H9 (cell line): ENCODE data around the gene TMEM161A. TPM values are rescaled to one million over a fixed set of nuclear protein-coding genes. Genes with fewer than 3 reads are reported as not detected.

Experiments used
- DNase-seq: peaks from one replicate; pipeline ENCODE4 v3.0.0-alpha.2; 2017
- H2AFZ ChIP-seq: one replicate; pipeline ENCODE4 v1.6.1; 2013; ENCODE audit warnings: mild to moderate bottlenecking, low read length, control low read depth, moderate library complexity
- H2AK5ac ChIP-seq: 2 replicates; pipeline ENCODE4 v1.6.1; 2013; ENCODE audit warnings: low read length, control low read depth, mixed read lengths; ENCODE audit not compliant: insufficient read length
- H2BK120ac ChIP-seq: one replicate; pipeline ENCODE4 v1.6.1; 2013; ENCODE audit warnings: low read depth, mild to moderate bottlenecking, low read length, control low read depth, inconsistent platforms; ENCODE audit not compliant: poor library complexity, severe bottlenecking
- H2BK12ac ChIP-seq: 2 replicates; pipeline ENCODE4 v1.6.1; 2013; ENCODE audit warnings: low read length, control low read depth, mixed read lengths, low read depth; ENCODE audit not compliant: insufficient read length
- H2BK15ac ChIP-seq: 2 replicates; pipeline ENCODE4 v1.6.1; 2013; ENCODE audit warnings: low read depth, low read length, control low read depth
- H2BK20ac ChIP-seq: one replicate; pipeline ENCODE4 v1.6.1; 2013; ENCODE audit warnings: low read depth, mild to moderate bottlenecking, low read length, control low read depth, inconsistent platforms; ENCODE audit not compliant: poor library complexity, severe bottlenecking
- H2BK5ac ChIP-seq: 2 replicates; pipeline ENCODE4 v1.6.1; 2013; ENCODE audit warnings: low read length, control low read depth, mixed read lengths; ENCODE audit not compliant: insufficient read length
- H3K14ac ChIP-seq: 2 replicates; pipeline ENCODE4 v1.6.1; 2013; ENCODE audit warnings: low read length, control low read depth; ENCODE audit not compliant: insufficient read depth
- H3K18ac ChIP-seq: 2 replicates; pipeline ENCODE4 v1.6.1; 2013; ENCODE audit warnings: low read depth, mild to moderate bottlenecking, mixed read lengths, low read length, control low read depth; ENCODE audit not compliant: insufficient read length
- H3K23ac ChIP-seq: 2 replicates; pipeline ENCODE4 v1.6.1; 2013; ENCODE audit warnings: low read length, control low read depth, mixed read lengths, low read depth; ENCODE audit not compliant: insufficient read length
- H3K23me2 ChIP-seq: 2 replicates; pipeline ENCODE4 v1.6.1; 2013; ENCODE audit warnings: low read depth, mild to moderate bottlenecking, mixed read lengths, low read length, control low read depth; ENCODE audit not compliant: insufficient read length, poor library complexity, severe bottlenecking
- H3K27ac ChIP-seq: 2 replicates; pipeline ENCODE4 v1.5.1; 2013; ENCODE audit warnings: low read length, control low read depth, mixed read lengths, low read depth; ENCODE audit not compliant: insufficient read length
- H3K27me3 ChIP-seq: 2 replicates; pipeline ENCODE4 v1.6.1; 2013; ENCODE audit warnings: low read length, control low read depth, inconsistent platforms; ENCODE audit not compliant: insufficient read depth
- H3K4ac ChIP-seq: 2 replicates; pipeline ENCODE4 v1.6.1; 2013; ENCODE audit warnings: low read depth, mild to moderate bottlenecking, control low read depth, inconsistent platforms, low read length, moderate library complexity
- H3K4me1 ChIP-seq: 2 replicates; pipeline ENCODE4 v1.6.1; 2013; ENCODE audit warnings: low read length, control low read depth, inconsistent platforms; ENCODE audit not compliant: insufficient read depth
- H3K4me2 ChIP-seq: 2 replicates; pipeline ENCODE4 v1.6.1; 2013; ENCODE audit warnings: low read length, control low read depth, mixed read lengths; ENCODE audit not compliant: insufficient read length, insufficient read depth
- H3K56ac ChIP-seq: 2 replicates; pipeline ENCODE4 v1.6.1; 2013; ENCODE audit warnings: low read depth, mild to moderate bottlenecking, mixed read lengths, low read length, control low read depth; ENCODE audit not compliant: insufficient read length
- H3K79me1 ChIP-seq: 2 replicates; pipeline ENCODE4 v1.6.1; 2013; ENCODE audit warnings: low read depth, mild to moderate bottlenecking, moderate library complexity, low read length, control low read depth, inconsistent platforms; ENCODE audit not compliant: insufficient read depth, poor library complexity, severe bottlenecking
- H3K79me2 ChIP-seq: 2 replicates; pipeline ENCODE4 v1.6.1; 2013; ENCODE audit warnings: low read length, control low read depth, inconsistent platforms; ENCODE audit not compliant: insufficient read depth
- H3K9ac ChIP-seq: 2 replicates; pipeline ENCODE4 v1.6.1; 2013; ENCODE audit warnings: low read length, control low read depth, mixed read lengths; ENCODE audit not compliant: insufficient read length; ENCODE audit errors: extremely low read depth
- H3K9me3 ChIP-seq: one replicate; pipeline ENCODE4 v1.6.1; 2013; ENCODE audit warnings: low read depth, low read length, inconsistent platforms; ENCODE audit not compliant: control insufficient read depth
- H3T11ph ChIP-seq: one replicate; pipeline ENCODE4 v1.6.1; 2013; ENCODE audit warnings: mild to moderate bottlenecking, low read length, control low read depth, inconsistent platforms
- H4K20me1 ChIP-seq: one replicate; pipeline ENCODE4 v1.6.1; 2013; ENCODE audit not compliant: control insufficient read depth, insufficient read length, insufficient read depth
- H4K5ac ChIP-seq: 2 replicates; pipeline ENCODE4 v1.6.1; 2013; ENCODE audit warnings: low read depth, mild to moderate bottlenecking, mixed read lengths, low read length, control low read depth; ENCODE audit not compliant: insufficient read length
- H4K8ac ChIP-seq: replicated peaks from 2 replicates; pipeline ENCODE4 v1.6.1; 2013; ENCODE audit warnings: low read length, control low read depth, mixed read lengths, low read depth; ENCODE audit not compliant: insufficient read length
- H4K91ac ChIP-seq: 2 replicates; pipeline ENCODE4 v1.6.1; 2013; ENCODE audit warnings: low read depth, mild to moderate bottlenecking, moderate library complexity, mixed read lengths, low read length, control low read depth; ENCODE audit not compliant: insufficient read length
- H3K27ac Mint-ChIP-seq, 3 experiments: 2 replicates in 2 of 3; 3 replicates in 1 of 3; pipeline ENCODE4 v1.8.0; 2020 to 2021; ENCODE audit warnings: mixed read lengths in 3 of 3, mild to moderate bottlenecking in 1 of 3, moderate library complexity in 1 of 3
- H3K27me3 Mint-ChIP-seq: 2 replicates; pipeline ENCODE4 v1.8.0; 2021; ENCODE audit warnings: low read depth, mild to moderate bottlenecking, moderate library complexity, mixed read lengths
- H3K36me3 Mint-ChIP-seq, 3 experiments: 2 replicates in 2 of 3; 3 replicates in 1 of 3; pipeline ENCODE4 v1.8.0; 2020 to 2021; ENCODE audit warnings: low read depth in 3 of 3, mixed read lengths in 3 of 3; ENCODE audit not compliant: insufficient read depth in 1 of 3
- H3K4me1 Mint-ChIP-seq, 2 experiments: 2 replicates each; pipeline ENCODE4 v1.8.0; 2020; ENCODE audit warnings: mixed read lengths in 2 of 2
- H3K4me3 Mint-ChIP-seq, 2 experiments: 2 replicates in 1 of 2; 3 replicates in 1 of 2; pipeline ENCODE4 v1.8.0; 2020 to 2021; ENCODE audit warnings: mild to moderate bottlenecking in 2 of 2, mixed read lengths in 2 of 2, moderate library complexity in 1 of 2
- H3K9me3 Mint-ChIP-seq, 2 experiments: 2 replicates in 1 of 2; 3 replicates in 1 of 2; pipeline ENCODE4 v1.8.0; 2020; ENCODE audit warnings: mild to moderate bottlenecking in 2 of 2, mixed read lengths in 2 of 2, moderate library complexity in 1 of 2
- CTCF ChIP-seq: fragments of 200-600 bp; sonication (generic); conservative IDR thresholded peaks from 3 replicates; pipeline ENCODE4 v1.8.0; 2021; ENCODE audit warnings: antibody characterized with exemption, mild to moderate bottlenecking
- WGBS: extraction: QIAGEN DNeasy Blood & Tissue Kit; methylation state at CpG from one replicate; pipeline ENCODE4 v1.1.7; 2013; ENCODE audit warnings: missing lambda C conversion rate, low lambda C conversion rate, mixed read lengths; ENCODE audit not compliant: insufficient read length; ENCODE audit errors: extremely low coverage; 5-methylcytosine and 5-hydroxymethylcytosine counted together
- total RNA-seq: library from RNA; stranded (reverse); gene quantifications from 2 replicates; pipeline ENCODE4 v1.2.1, GENCODE V29; 2021

The TMEM161A gene
- total RNA-seq, 1 experiment from 2014 or later, result 40.9 TPM

- H2BK12ac ChIP-seq, result no peak overlapping the region
- H3K23ac ChIP-seq, result no peak overlapping the region
- no peak overlapping the region for H4K5ac ChIP-seq
- H3K4me1 Mint-ChIP-seq, result no peaks in the 10 kb centered on the region; a peak in 1 of 4 replicates
- H3K9me3 ChIP-seq, result no peaks in the 10 kb centered on the region
- no peak overlapping the region for H2BK15ac ChIP-seq
- peak; percentile 89 for DNase-seq
- no peak overlapping the region for H3K56ac ChIP-seq
- no peaks in the 10 kb centered on the region for H3K36me3 Mint-ChIP-seq
- H2BK5ac ChIP-seq, result no peak overlapping the region
- no peak overlapping the region for H4K8ac ChIP-seq
- no peaks in the 10 kb centered on the region for H3K79me1 ChIP-seq
- H3K27me3 ChIP-seq, result no peaks in the 10 kb centered on the region
- peak overlapping the region in 1 of 3 experiments; percentile 77; a peak in 2 of 7 replicates for H3K27ac Mint-ChIP-seq
- TF ChIP-seq CTCF, result peak; percentile 92
- H2BK120ac ChIP-seq, result no peak overlapping the region
- H3K4me3 Mint-ChIP-seq, result no peak overlapping the region
- H3K14ac ChIP-seq, result no peak overlapping the region
- no peak overlapping the region for H3K4me2 ChIP-seq
- H2AFZ ChIP-seq, result no peak overlapping the region
- H3K9me3 Mint-ChIP-seq, result no peaks in the 10 kb centered on the region; a peak in 1 of 5 replicates
- H3K23me2 ChIP-seq, result no peaks in the 10 kb centered on the region
- H4K20me1 ChIP-seq, result no peaks in the 10 kb centered on the region
- H3K18ac ChIP-seq, result no peak overlapping the region
- no peak overlapping the region for H3K9ac ChIP-seq
- no peak overlapping the region for H2BK20ac ChIP-seq
- peaks cover 28% of the 10 kb centered on the region for H3K27me3 Mint-ChIP-seq
- H4K91ac ChIP-seq, result no peak overlapping the region
- no peaks in the 10 kb centered on the region for H3K79me2 ChIP-seq
- no peaks in the 10 kb centered on the region for H3K4me1 ChIP-seq
- H3K4ac ChIP-seq, result no peak overlapping the region
- no CpG with 5 or more reads among the region's 47 CpGs for WGBS
- H2AK5ac ChIP-seq, result no peak overlapping the region
- H3T11ph ChIP-seq, result no peak overlapping the region
- H3K27ac ChIP-seq, result no peak overlapping the region
Measured at GRCh38 chr19:19145684-19146608, 7.7 kb upstream of the TMEM161A start.
